Vagina (tissue), 2 donors: ENCODE results near the gene NCOA3.

Source experiments
- CTCF ChIP-seq, 3 experiments: fragments of 450-650 bp in 2 of 3; fragments of 200-600 bp in 1 of 3; sonication (generic) in 1 of 3; IDR thresholded peaks; one replicate each; pipeline ENCODE4 v1.5.1; 2017 to 2019; ENCODE audit warnings: antibody characterized with exemption in 3 of 3, mild to moderate bottlenecking in 2 of 3, moderate library complexity in 2 of 3
- POLR2A ChIP-seq, 2 donors: fragments of 450-650 bp; IDR thresholded peaks; one replicate each; pipeline ENCODE4 v1.6.1; 2017; ENCODE audit warnings: antibody characterized with exemption in 2 of 2, mild to moderate bottlenecking in 2 of 2, moderate library complexity in 2 of 2

GRCh38 chr20:47673671-47673955 is 171.9 kb downstream of the NCOA3 start:
- TF ChIP-seq CTCF (IDR thresholded peaks at IDR 0.05) (no peak), POLR2A (IDR thresholded peaks at IDR 0.05) (no peak)
